GM10266 (cell line): ENCODE data around the gene APBB2.

Experiments
- DNase-seq: peaks from one replicate; pipeline ENCODE4 v3.0.0; 2012; ENCODE audit errors: extremely low spot score
- TF ChIP-seq, protein P1 (sequence below): IDR thresholded peaks from 2 replicates; pipeline ENCODE4 v1.5.1; 2012; ENCODE audit warnings: mild to moderate bottlenecking, low read depth; ENCODE audit not compliant: control insufficient read depth, insufficient read depth; ENCODE audit errors: missing control alignments

Gene APBB2

DNA sequence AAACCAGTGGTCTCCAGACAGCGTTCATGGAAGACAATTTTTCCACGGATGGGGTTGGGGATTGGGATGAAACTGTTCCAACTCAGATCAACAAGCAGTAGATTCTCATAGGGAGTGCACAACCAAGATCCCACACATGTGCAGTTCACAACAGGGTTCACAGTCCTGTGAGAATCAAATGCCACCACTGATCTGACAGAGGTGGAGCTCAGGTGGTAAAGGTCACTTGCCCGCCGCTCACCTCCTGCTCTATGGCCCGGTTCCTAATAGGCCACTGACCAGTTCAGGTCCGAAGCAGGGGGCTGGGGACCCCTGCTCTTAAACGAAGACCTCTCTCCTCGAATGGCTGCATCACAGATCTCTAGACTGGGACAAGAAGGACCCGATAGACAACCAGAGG is 4.4 kb downstream of the APBB2 start:
- no peak for DNase-seq
- TF ChIP-seq, protein P1, sequence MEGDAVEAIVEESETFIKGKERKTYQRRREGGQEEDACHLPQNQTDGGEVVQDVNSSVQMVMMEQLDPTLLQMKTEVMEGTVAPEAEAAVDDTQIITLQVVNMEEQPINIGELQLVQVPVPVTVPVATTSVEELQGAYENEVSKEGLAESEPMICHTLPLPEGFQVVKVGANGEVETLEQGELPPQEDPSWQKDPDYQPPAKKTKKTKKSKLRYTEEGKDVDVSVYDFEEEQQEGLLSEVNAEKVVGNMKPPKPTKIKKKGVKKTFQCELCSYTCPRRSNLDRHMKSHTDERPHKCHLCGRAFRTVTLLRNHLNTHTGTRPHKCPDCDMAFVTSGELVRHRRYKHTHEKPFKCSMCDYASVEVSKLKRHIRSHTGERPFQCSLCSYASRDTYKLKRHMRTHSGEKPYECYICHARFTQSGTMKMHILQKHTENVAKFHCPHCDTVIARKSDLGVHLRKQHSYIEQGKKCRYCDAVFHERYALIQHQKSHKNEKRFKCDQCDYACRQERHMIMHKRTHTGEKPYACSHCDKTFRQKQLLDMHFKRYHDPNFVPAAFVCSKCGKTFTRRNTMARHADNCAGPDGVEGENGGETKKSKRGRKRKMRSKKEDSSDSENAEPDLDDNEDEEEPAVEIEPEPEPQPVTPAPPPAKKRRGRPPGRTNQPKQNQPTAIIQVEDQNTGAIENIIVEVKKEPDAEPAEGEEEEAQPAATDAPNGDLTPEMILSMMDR = no peak

DNA sequence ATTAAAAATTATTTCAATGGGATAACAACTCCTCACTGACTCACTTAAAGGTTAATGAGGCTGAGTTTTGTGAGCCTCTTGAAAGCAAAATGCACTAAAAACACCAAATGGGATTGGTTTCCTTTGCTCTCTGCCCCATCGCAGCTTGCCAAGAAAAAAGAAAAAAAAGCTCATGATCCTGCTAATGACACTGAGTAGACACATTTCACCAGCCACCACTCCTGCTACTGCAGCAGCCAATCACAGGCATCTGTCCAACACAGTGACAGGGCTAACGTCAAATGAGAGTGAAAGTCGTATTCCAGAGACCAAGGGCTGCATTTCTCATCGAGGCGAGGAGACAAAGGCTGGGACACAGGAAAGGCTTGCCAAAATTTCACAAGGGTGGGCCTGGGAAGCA is 5.2 kb downstream of the APBB2 start:
- no peak for DNase-seq
- TF ChIP-seq, protein P1 = no peak

DNA sequence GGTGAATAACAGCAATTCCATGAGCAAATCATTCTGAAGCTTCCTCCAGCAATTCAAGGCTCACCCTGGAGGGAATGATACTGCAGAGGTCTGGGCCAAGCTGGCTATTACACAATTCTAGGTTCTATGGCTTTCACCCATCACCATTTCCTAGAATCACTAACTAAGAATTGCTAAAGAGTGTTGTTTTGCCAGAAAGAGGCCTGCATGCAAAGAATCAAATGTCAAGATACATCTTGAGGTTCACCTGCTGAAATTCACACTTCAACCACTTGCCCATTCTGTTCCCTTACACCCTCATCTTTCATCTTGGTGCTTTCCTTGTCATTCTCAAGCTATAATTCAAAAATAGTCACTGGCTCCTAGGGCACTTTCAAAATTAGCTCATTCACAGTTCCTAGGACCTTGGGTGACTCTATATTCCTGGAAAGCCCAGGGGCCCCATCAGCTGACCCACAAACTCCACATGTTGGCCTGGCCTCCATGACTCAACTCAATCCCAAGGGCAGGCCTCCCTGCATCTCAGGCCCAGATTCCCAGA is 7.0 kb downstream of the APBB2 start:
- DNase-seq = no peak
- TF ChIP-seq, protein P1 = no peak

DNA sequence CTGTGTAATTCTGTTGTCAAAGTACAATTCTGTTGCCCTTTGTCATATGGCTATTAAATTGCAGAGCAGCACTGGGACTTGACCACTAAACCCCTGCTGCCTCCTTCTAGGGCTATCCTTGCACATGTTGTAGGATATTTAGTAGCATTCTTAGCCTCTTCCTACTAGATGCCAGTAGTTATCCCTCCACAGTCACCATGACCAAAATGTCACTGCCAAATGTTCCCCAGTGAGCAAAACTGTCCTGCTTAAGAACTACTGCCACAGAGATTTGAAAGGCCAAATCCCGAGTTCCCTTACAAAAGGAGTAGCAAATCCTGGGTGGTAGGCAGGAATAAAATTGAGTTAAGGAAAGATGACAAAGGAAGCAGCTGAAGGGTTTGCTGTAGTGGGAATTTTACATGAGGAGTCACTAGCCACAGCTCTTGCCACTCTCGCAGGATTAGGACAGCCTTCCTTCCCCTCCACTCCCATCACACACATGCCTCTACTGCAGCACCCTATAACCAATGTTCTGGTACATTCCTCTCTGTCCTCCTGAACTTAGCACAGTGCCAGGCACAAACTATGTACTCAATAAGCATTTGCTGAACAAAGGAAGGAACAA is 8.4 kb downstream of the APBB2 start:
- no peak for DNase-seq
- TF ChIP-seq, protein P1 = no peak

DNA sequence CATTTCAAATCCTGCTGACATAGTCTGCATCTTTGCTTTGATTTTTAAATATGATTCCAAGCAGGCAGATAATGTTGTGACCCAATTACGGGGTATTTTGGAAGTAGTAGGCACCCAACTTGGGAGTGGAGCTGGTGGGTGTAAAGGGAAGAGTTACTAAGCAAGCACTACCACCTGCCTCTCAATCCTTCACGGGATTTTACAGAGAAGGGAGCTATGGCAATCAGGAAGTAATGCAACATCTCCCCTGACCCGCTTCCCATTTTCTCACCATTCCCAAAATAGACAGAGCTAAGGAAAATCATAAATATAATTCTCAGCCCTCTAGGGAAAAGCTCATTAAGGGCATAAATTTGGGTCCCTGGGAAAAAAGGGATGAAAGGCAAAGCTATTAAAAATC is 9.2 kb downstream of the APBB2 start:
- no peak for DNase-seq
- TF ChIP-seq, protein P1 = no peak

DNA sequence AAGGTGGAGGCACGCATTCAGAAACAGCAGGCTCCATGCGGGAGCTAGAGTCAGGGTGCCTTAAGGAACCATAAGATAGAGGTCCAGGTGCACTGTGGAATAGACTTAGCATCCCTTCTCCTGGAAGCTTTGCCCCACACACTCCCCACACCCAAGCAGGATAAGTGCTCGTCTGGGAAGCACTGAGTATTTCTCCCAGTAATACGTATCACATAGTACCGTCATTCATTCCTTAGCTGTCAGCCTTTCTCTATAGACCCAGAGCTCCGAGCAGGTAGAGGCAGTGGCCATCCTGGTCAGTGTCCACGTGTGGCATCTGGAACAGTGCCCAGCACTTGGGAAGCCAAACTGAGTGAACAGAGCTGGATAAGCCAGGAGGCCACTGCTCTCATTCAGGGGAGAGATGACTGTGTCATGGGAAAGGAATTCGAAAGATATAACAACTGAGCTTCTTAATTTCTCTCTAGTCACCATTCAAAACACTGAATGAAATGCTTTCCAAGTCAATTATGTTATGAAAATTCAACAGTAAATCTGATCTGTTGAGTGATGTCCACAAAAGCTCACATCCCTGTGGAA is 9.9 kb downstream of the APBB2 start:
- TF ChIP-seq, protein P1 = no peak
- DNase-seq = no peak

DNA sequence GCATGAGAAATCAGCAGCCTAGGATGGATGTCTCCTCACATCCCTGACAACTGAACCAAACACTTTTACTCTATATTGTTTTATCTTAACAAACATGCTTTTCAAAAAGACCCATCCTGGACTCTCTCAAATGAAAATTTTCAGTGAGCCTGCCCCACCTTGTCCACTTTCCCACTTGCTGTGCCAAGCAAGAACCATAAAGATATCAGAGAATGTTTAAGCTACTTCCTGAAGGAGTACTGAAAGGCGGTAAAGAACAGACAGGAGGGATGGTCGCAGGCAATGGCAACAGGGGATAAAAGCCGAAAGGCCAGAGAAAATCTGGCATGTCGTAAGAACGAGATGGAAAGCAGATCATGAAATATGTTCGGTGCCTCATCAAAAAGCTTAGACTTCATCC is 10.5 kb downstream of the APBB2 start:
- TF ChIP-seq, protein P1 = no peak
- DNase-seq = no peak
